HS-5 (cell line): ENCODE measurements around the gene DENND1B.
"Not testable (repeated sequence)": the region's sequence is repeated elsewhere in the genome, so short reads cannot be mapped to it uniquely, and the experiment has no call there.

Experiments used
- DNase-seq: peaks from one replicate; pipeline ENCODE4 v3.0.0-alpha.2; 2012; ENCODE audit warnings: low read depth

The DENND1B gene

DNA sequence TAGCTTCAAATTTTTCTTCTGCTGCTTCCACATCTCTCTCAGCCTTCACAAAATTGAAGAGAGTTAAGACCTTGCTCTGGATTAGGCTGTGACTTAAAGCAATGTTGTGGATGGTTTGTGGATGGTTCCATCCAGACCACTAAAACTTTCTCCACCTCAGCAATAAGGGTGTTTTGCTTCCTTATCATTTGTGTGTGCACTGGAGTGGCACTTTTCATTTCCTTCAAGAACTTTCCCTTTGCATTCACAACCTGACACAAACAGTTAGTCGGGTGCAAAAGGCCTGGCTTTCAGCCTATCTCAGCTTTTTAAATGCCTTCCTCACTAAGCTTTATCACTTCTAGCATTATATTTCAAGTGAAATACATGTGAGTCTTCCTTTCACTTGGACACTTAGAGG is 30.3 kb downstream of the DENND1B start:
- no peak for DNase-seq

DNA sequence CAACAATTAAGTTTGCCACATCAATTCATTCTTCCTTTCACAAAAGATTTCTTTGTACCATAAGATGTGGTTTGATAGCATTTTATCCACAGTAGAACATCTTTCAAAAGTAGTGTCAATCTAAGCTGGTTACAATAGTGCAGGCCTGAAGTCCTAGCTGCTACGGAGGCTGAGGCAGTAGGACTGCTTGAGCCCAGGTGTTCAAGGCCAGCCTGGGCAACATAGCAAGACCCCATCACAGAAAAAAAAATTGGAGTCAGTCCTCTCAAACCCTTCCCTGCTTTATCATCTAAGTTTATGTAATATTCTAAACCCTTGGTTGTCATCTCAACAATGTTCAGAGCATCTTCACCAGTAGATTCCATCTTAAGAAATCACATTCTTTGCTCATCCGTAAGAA is 31.7 kb downstream of the DENND1B start:
- no peak for DNase-seq

DNA sequence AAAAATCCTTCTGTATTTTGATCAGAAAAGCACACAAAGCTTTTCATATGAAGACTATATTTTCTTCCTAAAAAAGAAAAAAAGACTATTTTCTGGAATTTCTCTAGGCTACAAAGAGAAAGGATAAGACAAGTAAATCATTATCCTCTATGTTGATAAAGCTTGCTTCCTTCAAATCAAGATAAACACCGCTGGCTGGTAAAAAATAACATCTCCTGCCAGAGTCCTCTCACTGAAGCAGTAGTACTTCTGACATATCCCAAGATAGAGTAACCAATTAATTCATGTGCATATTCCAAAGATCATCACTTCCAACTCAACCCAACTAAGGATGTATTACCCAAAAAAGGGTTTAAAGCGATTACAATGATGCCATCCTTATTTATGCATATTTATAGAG is 34.3 kb downstream of the DENND1B start:
- no peak for DNase-seq

DNA sequence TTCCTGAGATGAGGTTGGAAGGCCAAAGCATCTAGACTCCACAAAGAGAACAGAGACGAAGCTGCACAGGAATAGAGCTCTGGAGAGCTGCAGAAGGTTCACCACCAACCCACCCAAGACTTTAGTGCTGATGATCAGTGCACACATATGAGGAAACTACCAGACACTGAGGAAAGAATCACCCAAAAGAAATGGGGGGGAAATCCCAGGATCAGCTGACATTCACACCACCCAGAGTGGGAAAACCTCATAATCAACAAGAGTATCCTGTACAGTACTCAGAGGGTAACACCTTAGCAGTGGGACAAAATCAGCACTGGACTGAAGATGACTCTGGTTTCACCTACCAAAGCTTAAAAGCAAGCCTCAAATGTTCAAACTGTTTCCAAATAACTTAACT is 36.4 kb downstream of the DENND1B start:
- no peak for DNase-seq

DNA sequence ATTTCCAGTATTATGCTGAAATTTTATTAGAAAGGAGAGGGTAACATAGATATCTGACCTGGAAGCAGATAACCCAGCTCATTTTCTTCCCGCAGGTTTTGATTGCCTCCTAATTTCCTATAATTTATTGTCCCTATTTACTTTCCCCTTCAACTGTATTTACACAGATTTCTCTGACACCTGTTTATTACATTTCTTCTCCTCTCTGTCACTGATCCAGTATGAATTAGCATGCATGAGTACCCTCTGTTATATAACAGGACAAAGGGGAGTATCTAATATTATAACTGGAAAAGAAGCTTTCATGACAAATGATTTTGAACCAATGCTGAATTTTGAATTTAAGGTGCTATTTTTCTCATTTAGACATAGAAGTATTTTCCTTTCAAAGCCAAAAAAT is 37.4 kb downstream of the DENND1B start:
- no peak for DNase-seq

DNA sequence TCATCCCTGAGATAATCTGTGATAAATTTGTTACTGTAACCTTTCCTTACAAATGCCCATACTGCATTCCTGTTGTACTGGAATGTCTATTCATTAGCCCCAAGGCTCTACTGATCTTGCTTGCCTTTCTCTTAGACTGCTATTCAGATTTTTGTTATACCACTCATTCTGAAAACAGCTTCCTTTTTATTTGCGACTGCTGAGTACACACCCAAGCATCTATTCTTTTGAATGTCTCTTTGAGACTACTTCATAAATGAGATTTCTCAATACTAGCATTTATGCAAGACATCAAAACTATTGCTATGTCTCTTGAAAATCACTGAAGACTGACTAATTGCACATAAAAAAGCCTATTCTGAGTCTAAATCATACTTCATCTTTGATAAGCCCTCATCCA is 38.6 kb downstream of the DENND1B start:
- peak; percentile 64 for DNase-seq

DNA sequence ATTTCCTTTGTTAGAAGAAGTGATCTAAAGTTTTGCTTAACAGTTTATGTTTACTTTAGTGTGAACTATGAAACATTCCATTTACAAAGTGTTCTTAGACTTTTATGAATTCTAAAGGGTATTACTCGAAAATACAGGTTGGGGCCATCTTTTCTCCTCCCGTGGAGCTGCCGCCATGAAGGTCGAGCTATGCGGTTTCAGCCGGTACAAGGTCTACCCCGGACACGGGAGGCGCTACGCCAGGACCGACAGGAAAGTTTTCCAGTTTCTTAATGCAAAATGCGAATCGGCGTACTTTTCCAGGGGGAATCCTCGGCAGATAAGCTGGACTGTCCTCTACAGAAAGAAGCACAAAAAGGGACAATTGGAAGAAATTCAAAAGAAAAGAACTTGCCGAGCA is 39.8 kb downstream of the DENND1B start:
- DNase-seq, result no peak

DNA sequence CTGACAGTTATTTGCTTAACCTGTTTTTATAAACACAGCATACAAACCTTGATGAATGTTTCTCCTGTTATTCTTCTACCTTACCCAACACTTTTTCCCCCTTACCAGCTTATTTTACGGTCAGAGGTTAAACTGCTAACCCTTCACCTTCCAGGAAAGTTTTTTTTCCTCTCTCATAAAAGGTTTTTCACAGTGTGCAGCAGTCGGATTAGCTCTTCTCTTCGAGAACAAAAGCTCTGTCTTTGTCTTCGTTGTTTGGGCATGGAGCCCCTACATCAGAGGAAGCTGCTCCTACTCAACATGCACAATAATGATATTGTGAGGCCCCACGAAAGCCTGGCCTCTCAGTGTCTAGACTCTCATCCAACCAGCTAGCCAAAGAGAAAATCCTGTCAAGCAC is 42.0 kb downstream of the DENND1B start:
- DNase-seq, result no peak

DNA sequence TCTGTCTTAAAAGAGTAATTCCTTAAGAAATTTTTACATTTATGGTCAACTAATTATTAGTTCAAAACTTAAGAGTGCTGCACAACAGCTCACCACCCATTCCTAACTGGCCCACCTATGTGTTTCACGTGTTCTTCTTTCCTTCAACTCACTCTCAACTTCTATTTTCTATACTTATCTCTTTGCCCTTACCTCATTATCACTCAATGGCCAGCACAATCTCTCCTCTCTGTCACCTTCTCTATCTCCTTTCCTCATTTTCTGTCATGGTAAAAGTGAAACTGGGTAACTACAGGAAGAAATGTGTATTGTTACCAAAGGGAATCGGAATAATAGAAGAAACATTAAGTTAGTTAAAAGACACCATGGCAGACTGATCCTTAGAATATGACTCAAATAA is 43.1 kb downstream of the DENND1B start:
- no peak for DNase-seq

DNA sequence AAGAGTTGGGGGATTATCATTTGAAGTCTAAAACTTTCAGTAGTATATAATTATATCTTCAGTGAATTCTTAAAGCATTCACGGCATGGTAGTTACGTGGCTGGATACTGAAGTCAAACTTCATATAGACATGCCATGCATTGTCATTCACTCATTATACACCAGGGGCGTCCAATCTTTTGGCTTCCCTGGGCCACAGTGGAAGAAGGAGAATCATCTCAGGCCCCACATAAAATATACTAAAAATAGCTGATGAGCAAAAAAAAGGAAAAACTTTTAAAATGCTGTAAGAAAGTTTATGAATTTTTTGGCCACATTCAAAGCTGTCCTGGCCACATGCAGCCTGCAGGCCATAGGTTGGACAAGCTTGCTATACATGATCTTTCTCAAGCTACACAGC is 43.8 kb downstream of the DENND1B start:
- no peak for DNase-seq

DNA sequence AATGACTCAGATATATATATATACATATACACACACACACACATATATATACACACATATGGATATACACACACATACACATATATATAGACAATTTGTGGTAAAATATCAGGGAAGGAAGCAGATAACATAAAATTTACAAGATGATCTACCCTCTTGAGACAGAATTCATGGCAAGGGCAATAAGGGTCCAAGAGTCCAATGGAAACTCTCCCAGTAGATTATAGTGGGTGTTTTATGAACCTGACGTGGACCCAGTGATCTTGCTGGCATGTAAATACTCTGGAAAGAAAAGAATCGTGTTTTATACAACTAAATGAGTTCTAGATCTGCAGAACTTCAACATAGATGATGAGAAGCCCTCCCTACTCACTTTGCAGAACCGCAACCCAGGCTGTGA is 49.3 kb downstream of the DENND1B start:
- DNase-seq, result no peak

DNA sequence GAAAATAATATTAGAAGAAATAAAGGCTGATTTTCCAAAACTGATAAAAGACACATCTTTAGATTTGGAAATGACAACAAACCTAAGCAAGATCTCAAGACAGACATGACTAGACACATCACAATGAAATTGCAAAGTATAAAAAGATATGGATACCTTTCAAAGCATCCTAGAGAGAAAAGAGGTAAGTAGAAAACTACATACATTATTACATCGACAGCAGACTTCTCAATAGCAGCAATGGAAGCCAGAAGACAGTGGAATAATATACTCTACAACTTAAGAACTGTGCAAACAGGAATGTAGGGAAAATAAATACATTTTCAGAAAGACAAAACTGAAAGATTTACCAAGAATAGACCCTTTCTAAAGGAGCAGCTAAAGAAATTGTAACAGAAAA is 50.2 kb downstream of the DENND1B start:
- no peak for DNase-seq

DNA sequence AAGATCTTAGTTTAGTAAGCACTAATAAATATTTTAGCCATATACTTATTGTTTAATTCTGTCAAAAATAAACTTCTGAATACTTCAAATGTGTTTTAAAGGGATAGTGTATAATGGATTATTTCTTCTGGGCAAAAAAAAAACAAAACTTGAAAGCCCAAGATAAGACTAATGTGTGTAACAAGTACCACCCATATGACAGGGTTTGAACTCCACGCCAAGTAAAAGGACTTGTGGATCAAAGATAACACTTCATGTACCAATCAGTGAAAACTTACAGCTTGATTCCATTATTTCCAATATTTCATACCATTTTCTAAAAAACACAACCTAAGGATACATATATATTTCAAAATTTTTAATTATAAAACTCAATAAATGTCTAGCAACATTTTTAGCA is 59.5 kb downstream of the DENND1B start:
- DNase-seq, result no peak

DNA sequence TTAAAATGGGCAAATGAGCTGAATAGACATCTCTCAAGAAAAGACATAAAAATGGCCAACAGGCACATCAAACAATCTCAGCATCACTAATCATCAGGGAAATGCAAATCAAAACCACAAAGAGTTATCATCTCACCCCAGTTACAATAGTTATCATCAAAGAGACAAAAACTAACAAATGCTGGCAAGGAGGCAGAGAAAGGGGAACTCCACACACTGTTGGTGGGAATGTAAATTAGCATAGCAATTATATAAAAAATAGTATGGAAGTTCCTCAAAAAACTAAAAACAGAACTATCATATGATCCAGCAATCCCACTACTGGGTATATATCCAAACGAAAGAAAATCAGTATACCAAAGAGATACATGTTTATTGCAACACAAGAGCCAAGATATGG is 68.7 kb downstream of the DENND1B start:
- no peak for DNase-seq

DNA sequence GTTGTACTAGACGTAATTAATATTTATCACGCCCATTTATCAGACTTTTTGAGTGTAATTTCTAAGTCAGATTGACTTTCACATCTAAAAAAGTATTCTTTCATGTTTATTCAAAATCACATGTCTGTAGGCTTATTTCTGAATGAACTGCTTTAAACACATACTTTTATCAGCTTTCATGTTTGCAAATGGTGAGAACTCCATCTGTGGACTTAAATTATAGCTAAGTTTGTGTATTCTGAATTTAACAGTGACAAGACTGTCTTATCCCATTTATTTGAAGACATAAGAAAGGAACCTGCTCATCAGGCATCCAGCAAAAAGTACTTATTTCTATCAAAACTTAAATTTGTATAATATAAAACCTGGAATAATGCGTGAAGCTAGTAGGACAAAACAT is 69.3 kb downstream of the DENND1B start:
- no peak for DNase-seq

DNA sequence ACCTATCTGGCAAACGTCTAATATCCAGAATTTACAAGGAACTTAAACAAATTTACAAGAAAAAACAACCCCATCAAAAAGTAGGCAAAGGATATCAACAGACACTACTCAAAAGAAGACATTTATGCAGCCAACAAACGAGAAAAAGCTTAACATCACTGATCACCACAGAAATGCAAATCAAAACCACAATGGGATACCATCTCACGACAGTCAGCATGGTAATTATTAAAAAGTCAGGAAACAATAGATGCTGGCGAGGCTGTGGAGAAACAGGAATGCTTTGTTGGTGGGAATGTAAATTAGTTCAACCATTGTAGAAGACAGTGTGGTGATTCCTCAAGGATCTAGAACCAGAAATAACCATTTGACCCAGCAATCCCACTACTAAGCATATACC is 74.6 kb downstream of the DENND1B start:
- DNase-seq, result not testable (repeated sequence)

DNA sequence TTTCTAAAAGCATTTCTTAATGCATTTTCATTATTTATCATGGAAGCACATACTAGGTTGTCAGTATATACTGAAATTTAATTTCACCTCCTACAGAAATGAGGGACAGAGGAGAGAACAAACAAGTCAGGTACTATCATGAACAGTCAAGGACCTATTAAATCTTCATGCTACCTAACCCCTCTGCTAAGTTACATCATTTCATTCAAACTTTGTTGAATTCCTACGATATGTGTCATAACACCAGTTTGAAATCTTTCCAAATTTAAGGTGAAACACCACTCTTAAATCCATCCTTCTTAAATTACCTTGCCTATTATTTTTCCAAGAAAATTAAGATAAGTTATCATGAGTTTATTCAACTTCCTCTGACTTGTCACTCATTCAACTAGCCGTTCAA is 78.9 kb downstream of the DENND1B start:
- DNase-seq, result peak; percentile 30

DNA sequence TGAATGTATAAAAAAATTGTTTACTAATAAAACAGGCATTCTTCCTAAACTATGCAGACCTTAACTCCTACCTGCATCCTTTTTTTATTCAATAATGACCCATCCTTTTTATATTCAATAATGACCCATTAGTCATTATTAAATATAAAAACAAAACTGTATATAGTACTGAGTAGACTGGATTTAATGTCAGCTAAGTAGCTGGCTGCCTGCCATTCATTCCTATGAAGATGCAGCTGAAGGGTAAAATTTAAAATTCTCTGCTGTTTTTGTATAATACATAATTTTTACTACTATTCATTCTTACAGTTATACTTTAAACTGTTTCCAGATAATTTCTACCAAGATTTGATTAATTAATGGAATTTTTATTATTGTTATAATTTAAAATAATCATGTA is 79.3 kb downstream of the DENND1B start:
- DNase-seq, result no peak

DNA sequence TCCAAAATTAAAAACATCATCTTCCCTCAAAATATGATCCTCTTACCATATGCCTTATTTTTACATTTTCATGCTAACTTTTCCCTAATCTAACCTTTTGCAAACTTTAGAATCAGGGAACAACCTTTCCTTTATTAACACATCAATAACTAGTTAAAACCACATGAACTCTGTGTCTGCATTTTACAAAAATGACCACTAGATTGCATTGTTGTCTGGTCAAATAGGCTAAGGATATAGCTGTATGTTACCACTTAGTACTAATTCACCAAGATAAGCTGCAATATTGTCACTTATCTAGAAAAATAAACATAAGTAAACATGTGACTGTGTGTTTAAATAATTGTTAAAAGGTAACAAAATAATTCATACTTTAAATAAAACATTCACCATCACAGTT is 82.3 kb downstream of the DENND1B start:
- no peak for DNase-seq

DNA sequence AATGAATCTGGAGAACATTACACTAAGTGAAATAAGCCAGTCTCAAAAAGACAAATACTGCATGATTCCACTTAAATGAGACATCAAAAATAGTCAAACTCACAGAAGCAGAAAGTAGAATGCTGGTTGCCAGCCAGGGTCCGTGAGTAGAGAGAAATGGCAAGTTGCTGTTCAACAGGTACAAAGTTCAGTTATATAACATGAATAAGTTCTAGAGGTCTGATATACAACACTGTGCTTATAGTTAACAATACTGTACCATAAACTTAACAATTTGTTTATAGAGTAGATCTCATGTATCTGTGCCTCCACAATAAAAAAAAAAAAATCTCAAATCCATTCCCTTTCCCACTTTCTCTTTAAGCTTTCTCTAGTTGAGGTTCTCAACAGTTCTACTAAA is 83.5 kb downstream of the DENND1B start:
- no peak for DNase-seq

DNA sequence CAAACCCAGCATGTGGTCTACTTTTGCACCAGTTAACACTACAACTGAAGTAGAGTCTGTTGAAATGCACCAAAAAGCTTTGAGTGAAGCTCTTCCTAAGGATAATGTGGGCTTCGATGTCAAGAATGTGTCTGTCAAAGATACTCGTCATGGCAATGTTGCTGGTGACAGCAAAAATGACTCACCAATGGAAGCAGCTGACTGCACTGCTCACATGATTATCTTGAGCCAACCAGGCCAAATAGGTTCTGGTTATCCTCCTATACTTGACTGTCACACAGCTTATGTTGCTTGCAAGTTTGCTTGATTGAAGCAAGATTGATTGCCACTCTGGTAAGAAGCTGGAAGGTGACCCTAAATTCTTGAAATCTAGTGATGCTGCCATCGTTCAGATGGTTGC is 85.2 kb downstream of the DENND1B start:
- DNase-seq, result no peak

DNA sequence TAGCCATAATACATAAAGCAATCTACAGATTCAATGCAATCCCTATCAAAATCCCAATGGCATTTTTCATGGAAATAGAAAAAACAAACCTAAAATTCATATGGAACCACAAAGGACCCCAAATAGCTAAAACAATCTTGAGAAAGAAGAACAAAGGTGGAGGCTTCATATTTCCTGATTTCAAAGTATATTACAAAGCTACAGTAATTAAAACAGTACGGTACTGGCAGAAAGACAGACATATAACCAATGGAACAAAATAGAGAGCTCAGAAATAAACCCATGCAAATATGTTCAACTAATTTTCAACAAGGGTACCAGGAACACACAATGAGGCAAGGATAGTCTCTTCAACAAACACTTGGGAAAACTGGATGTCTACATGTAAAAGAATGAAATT is 87.0 kb downstream of the DENND1B start:
- DNase-seq, result no peak

DNA sequence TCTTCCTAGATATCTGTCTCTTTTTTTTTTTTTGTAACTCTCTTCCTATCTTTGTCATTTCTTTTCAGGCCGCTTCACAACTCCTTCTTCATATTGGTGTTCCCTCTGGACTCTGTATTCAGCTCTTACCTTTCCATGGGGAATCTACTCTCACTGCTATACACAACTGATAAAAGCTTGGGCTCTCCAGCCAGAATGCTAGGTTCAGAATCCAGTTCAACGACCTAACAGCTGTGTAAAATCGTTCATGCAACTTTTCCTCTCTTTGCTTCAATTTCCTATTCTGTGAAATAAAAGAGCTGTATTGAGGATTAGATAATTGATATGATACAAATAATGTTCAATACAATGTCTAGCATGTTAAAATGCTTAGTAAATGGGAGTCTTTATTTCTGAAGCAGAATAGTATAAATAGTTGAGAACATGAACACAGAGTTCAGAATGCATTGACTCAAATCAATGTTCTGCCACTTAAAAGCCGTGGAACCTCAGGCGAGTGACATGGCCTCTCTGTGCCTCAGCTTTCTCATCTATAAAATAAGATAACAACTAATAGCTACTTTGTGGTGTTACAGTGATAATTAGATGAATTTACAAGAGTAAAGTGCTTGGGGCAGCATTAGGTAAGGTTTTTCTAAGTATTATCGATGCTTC is 88.5 kb downstream of the DENND1B start:
- no peak for DNase-seq

DNA sequence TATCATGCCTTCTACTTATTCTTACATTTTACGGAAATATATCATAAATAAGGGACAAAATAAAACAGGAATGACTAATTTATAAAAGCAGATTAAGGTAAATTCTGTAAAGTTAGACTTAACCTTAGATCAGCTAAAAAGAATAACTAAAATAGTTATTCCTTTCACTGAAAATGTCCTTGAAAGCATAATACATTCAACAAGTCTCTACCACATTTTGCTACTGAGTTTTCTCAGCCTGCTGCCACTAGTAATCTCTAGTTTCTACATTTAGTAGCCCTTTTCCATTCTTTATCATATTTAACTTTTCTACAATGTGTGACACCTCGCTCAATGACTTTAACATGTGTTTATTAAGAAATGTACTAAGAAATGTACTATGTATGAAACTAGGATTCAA is 89.0 kb downstream of the DENND1B start:
- DNase-seq, result no peak

DNA sequence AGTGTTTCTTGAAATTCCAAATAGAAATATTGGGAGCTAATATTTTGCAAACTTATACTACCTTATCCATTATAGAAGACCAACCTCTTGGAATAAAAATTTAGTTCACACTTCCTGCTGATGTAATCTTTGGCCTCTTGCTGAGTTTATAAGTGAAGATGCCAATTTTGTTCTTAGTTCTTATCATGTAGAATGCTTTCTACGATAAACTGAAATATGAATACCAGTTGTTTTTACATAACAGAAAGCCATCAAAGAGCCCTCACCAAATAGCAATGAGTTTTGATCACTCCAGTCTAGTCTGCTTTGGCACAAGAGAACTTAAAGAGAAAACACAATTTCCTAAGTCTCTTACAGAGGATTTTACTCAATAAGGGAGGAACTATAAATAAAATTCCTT is 89.5 kb downstream of the DENND1B start:
- no peak for DNase-seq
